Coronary artery (tissue), 2 donors: Measurements from ENCODE around the gene PFKL.

Source experiments
- DNase-seq: peaks from one replicate; pipeline ENCODE4 v3.0.0-alpha.2; 2017; ENCODE audit warnings: low spot score
- H3K27ac ChIP-seq, 2 donors: fragments of 200-600 bp; sonication (generic); one replicate each; pipeline ENCODE4 v1.5.1; 2016 to 2019
- H3K4me3 ChIP-seq: fragments of 200-600 bp; sonication (generic); 2 replicates; pipeline ENCODE4 v1.5.1; 2016; ENCODE audit warnings: mild to moderate bottlenecking, moderate library complexity
- CTCF ChIP-seq: fragments of 200-600 bp; sonication (generic); IDR thresholded peaks from one replicate; pipeline ENCODE4 v1.5.1; 2019; ENCODE audit warnings: antibody characterized with exemption

Gene PFKL

GRCh38 chr21:44329971-44330681 lies 30.3 kb downstream of the PFKL start:
- TF ChIP-seq CTCF: no peak
- no peak overlapping the region for H3K27ac ChIP-seq
- no peak overlapping the region for H3K4me3 ChIP-seq
- DNase-seq: no peak

- H3K4me3 ChIP-seq: no peak overlapping the region
- H3K27ac ChIP-seq: no peak overlapping the region
- no peak for DNase-seq
- no peak for TF ChIP-seq CTCF
Observed at GRCh38 chr21:44330698-44331097, 30.8 kb downstream of the PFKL start.

GRCh38 chr21:44331209-44331608 lies 31.4 kb downstream of the PFKL start:
- TF ChIP-seq CTCF: no peak
- Histone ChIP-seq H3K27ac (no peak overlapping the region), H3K4me3 (no peak overlapping the region)
- no peak for DNase-seq

- no peak for DNase-seq
- Histone ChIP-seq H3K4me3 (no peak overlapping the region), H3K27ac (no peak overlapping the region)
- no peak for TF ChIP-seq CTCF
Observed at GRCh38 chr21:44331650-44332307, 31.9 kb downstream of the PFKL start.

GRCh38 chr21:44332383-44332782 lies 32.5 kb downstream of the PFKL start:
- Histone ChIP-seq H3K4me3 (no peak overlapping the region), H3K27ac (no peak overlapping the region)
- no peak for TF ChIP-seq CTCF
- no peak for DNase-seq

GRCh38 chr21:44332965-44333364 lies 33.1 kb downstream of the PFKL start:
- Histone ChIP-seq H3K27ac (no peak overlapping the region), H3K4me3 (no peak overlapping the region)
- no peak for DNase-seq
- TF ChIP-seq CTCF: no peak
